HepG2 (cell line): Measurements from ENCODE around the gene NEDD8. TPM values are rescaled to one million over a fixed set of nuclear protein-coding genes. Genes with fewer than 3 reads are reported as not detected.

Source experiments
- ATAC-seq: fragments of 200-7000 bp; cut with Tn5 transposase; 3 replicates; pipeline ENCODE4 v1.9.1; 2020; ENCODE audit warnings: mild to moderate bottlenecking, moderate library complexity
- BruUV-seq: library from RNA; stranded (reverse); fragments of 400-500 nt; replicated peaks from 2 replicates; lab custom pipeline; 2021; lab: Mats Ljungman, UMichigan
- CTCF ChIA-PET: fragments of 300-600 bp; formaldehyde crosslinking; extraction: SDS; loops from one replicate; lab custom pipeline; 2021; ENCODE audit warnings: low total read pairs, inconsistent platforms, low intra/inter-chr PET ratio; lab: Yijun Ruan, JAX
- POLR2A ChIA-PET: fragments of 350-600 bp; sonication (Branson Sonifier 250); formaldehyde crosslinking; loops from one replicate; lab custom pipeline; 2020; ENCODE audit warnings: antibody characterized with exemption, inconsistent platforms; lab: Yijun Ruan, JAX
- DNase-seq: peaks from one replicate; pipeline ENCODE4 v3.0.0-alpha.2; 2015; ENCODE audit warnings: low spot score
- FAIRE-seq: peaks from 3 replicates; lab custom pipeline; 2011; peaks lifted over from hg19 to GRCh38; lab: Jason Lieb, UNC
- H2AFZ ChIP-seq: one replicate; pipeline ENCODE4 v1.6.1; 2011; ENCODE audit warnings: low read length, inconsistent platforms
- H3K27ac ChIP-seq: fragments of 300-600 bp; 3 replicates; pipeline ENCODE4 v1.8.0; 2011; ENCODE audit warnings: mixed run types, mild to moderate bottlenecking, mixed read lengths, low read length, inconsistent platforms; ENCODE audit not compliant: insufficient read depth; ENCODE audit errors: extremely low read length
- H3K27me3 ChIP-seq, 2 experiments: fragments of 200-600 bp in 1 of 2; 2 replicates in 1 of 2; 3 replicates in 1 of 2; pipeline versions ENCODE4 v1.6.0 to v1.8.0; 2011; ENCODE audit warnings: low read length in 2 of 2, mild to moderate bottlenecking in 2 of 2, moderate library complexity in 2 of 2, inconsistent platforms in 1 of 2; ENCODE audit not compliant: insufficient read depth in 2 of 2, control insufficient read depth in 1 of 2
- H3K36me3 ChIP-seq, 2 experiments: fragments of 200-600 bp in 1 of 2; replicated peaks in 1 of 2; 2 replicates in 1 of 2; 3 replicates in 1 of 2; pipeline versions ENCODE4 v1.5.1 to v1.8.0; 2011; ENCODE audit warnings: low read length in 2 of 2, inconsistent platforms in 1 of 2; ENCODE audit not compliant: insufficient read depth in 2 of 2, control insufficient read depth in 1 of 2
- H3K4me1 ChIP-seq: 2 replicates; pipeline ENCODE4 v1.5.1; 2012; ENCODE audit warnings: low read length, inconsistent platforms; ENCODE audit not compliant: insufficient read depth
- H3K4me2 ChIP-seq: 2 replicates; pipeline ENCODE4 v1.6.0; 2011; ENCODE audit warnings: low read depth, low read length, inconsistent platforms
- H3K4me3 ChIP-seq, 3 experiments: fragments of 200-600 bp in 1 of 3; sonication (generic), shearing (Covaris generic) in 1 of 3; replicated peaks in 1 of 3; 2 replicates each; pipeline ENCODE4 v1.5.1; 2011 to 2016; ENCODE audit warnings: low read length in 3 of 3, inconsistent platforms in 2 of 3, low read depth in 2 of 3, mild to moderate bottlenecking in 2 of 3, control low read depth in 1 of 3, mixed read lengths in 1 of 3; ENCODE audit not compliant: insufficient read depth in 1 of 3
- H3K79me2 ChIP-seq: one replicate; pipeline ENCODE4 v1.6.1; 2011; ENCODE audit warnings: low read length, inconsistent platforms; ENCODE audit not compliant: insufficient read depth
- H3K9ac ChIP-seq: 2 replicates; pipeline ENCODE4 v1.6.0; 2011; ENCODE audit warnings: mild to moderate bottlenecking, low read depth, low read length, inconsistent platforms; ENCODE audit not compliant: insufficient read depth
- H3K9me3 ChIP-seq: 2 replicates; pipeline ENCODE4 v1.5.1; 2012; ENCODE audit warnings: mild to moderate bottlenecking, low read length
- H4K20me1 ChIP-seq: 2 replicates; pipeline ENCODE4 v1.6.0; 2011; ENCODE audit warnings: inconsistent platforms, mild to moderate bottlenecking, low read length, moderate library complexity; ENCODE audit not compliant: insufficient read depth
- CREM ChIP-seq, 2 experiments: sonication (generic) in 1 of 2; formaldehyde crosslinking in 1 of 2; IDR thresholded peaks; 2 replicates each; pipeline versions ENCODE4 v1.4.0 to v1.6.1; 2016 to 2020; ENCODE audit warnings: antibody characterized with exemption in 1 of 2, mild to moderate bottlenecking in 1 of 2, missing genetic modification reagents in 1 of 2
- GMEB1 ChIP-seq: sonication (generic); formaldehyde crosslinking; IDR thresholded peaks from 2 replicates; pipeline ENCODE4 v1.5.1; 2020; ENCODE audit warnings: missing genetic modification reagents, mild to moderate bottlenecking, borderline replicate concordance
- JARID2 ChIP-seq: sonication (generic); formaldehyde crosslinking; IDR thresholded peaks from 2 replicates; pipeline ENCODE4 v1.8.1; 2023; ENCODE audit warnings: missing genetic modification reagents, inconsistent platforms; ENCODE audit not compliant: insufficient replicate concordance
- KDM6A ChIP-seq: IDR thresholded peaks from 2 replicates; pipeline ENCODE4 v1.6.1; 2016; ENCODE audit warnings: low read depth
- MLLT10 ChIP-seq: sonication (generic); formaldehyde crosslinking; IDR thresholded peaks from 2 replicates; pipeline ENCODE4 v1.4.0; 2020; ENCODE audit warnings: missing genetic modification reagents
- MTF1 ChIP-seq: sonication (generic); formaldehyde crosslinking; IDR thresholded peaks from 2 replicates; pipeline ENCODE4 v1.5.0; 2020; ENCODE audit warnings: missing genetic modification reagents
- RORA ChIP-seq: sonication (generic); formaldehyde crosslinking; IDR thresholded peaks from 2 replicates; pipeline ENCODE4 v1.5.0; 2020; ENCODE audit warnings: mild to moderate bottlenecking, missing genetic modification reagents, moderate library complexity
- TFDP1 ChIP-seq: IDR thresholded peaks from 2 replicates; pipeline ENCODE4 v1.6.1; 2016; ENCODE audit warnings: missing compliant biosample characterization, missing genetic modification reagents, borderline replicate concordance
- ZBED4 ChIP-seq: sonication (generic); formaldehyde crosslinking; IDR thresholded peaks from 2 replicates; pipeline ENCODE4 v1.4.0; 2020; ENCODE audit warnings: missing genetic modification reagents, borderline replicate concordance
- ZBTB43 ChIP-seq: sonication (generic); formaldehyde crosslinking; conservative IDR thresholded peaks from 2 replicates; pipeline ENCODE4 v1.4.0; 2020; ENCODE audit warnings: missing genetic modification reagents
- ZFP41 ChIP-seq: sonication (generic); formaldehyde crosslinking; IDR thresholded peaks from 2 replicates; pipeline ENCODE4 v1.4.0; 2020; ENCODE audit warnings: mild to moderate bottlenecking, missing genetic modification reagents, borderline replicate concordance
- ZNF230 ChIP-seq: sonication (generic); formaldehyde crosslinking; IDR thresholded peaks from 2 replicates; pipeline ENCODE4 v1.4.0; 2020; ENCODE audit warnings: mild to moderate bottlenecking, missing genetic modification reagents
- ZNF275 ChIP-seq: sonication (generic); formaldehyde crosslinking; IDR thresholded peaks from 2 replicates; pipeline ENCODE4 v1.8.0; 2022; ENCODE audit warnings: missing genetic modification reagents, mild to moderate bottlenecking, inconsistent platforms, borderline replicate concordance
- WGBS: methylation state at CpG from one replicate; pipeline ENCODE4 v1.1.6; 2017; ENCODE audit warnings: low lambda C conversion rate; 5-methylcytosine and 5-hydroxymethylcytosine counted together
- in situ Hi-C: cut with HindIII; loops from 2 replicates; pipeline ENCODE4 v1.10.0; 2017; ENCODE audit warnings: low pct_unique_long_range_greater_than_20kb; ENCODE audit not compliant: extremely low pct_ligation_motif_present
- intact Hi-C: fragments of 100-400 bp; cut with micrococcal nuclease; formaldehyde crosslinking; loops from one replicate; pipeline ENCODE4 v1.10.0; 2022; ENCODE audit not compliant: unreplicated experiment
- polyA plus RNA-seq, 8 experiments: library from polyadenylated mRNA; depleted of rRNA in 3 of 8; stranded (reverse) in 7 of 8; unstranded in 1 of 8; fragments of >200 nt; fragmentation: Illumina TruSeq in 4 of 8; extraction: Trizol in 4 of 8; gene quantifications; 2 replicates each; pipeline versions ENCODE4 v1.2.1 to v1.2.3, GENCODE V29; 2011 to 2016; ENCODE audit warnings: low read depth in 4 of 8, missing spikeins in 1 of 8, mixed read lengths in 1 of 8; ENCODE audit not compliant: insufficient read depth in 1 of 8
- total RNA-seq, 5 experiments: library from RNA; depleted of rRNA; stranded (reverse); fragments of >200 nt; fragmentation: Illumina TruSeq; extraction: Trizol; gene quantifications; 2 replicates each; pipeline ENCODE4 v1.2.3, GENCODE V29; 2016; ENCODE audit warnings: low read depth in 1 of 5

NEDD8 gene
- total and polyA plus RNA-seq, 2 of the 13 experiments (the other 11 are each of a cell fraction or from before 2014, with no cell fraction given) = 535 to 713 TPM

GRCh38 chr14:24256960-24257359 lies 24.8 kb upstream of the NEDD8 start:
- ATAC-seq (no peak), FAIRE-seq (no peak), DNase-seq (no peak)
- POLR2A ChIA-PET = interaction anchor here (1.1 to 13.2 kb wide), 8 partner anchors 8 to 51 kb away, joined by 3 to 254 read pairs (median 4); partner anchors contain the start of genes CIDEB, DHRS1, MDP1 and NOP9
- WGBS = 86% methylated on average over 4 of the region's 4 CpGs
- intact Hi-C loops (no loop called here), in situ Hi-C loops (no loop called here)
- Histone ChIP-seq H3K27me3 (no peaks in the 10 kb centered on the region), H3K27ac (no peak overlapping the region), H2AFZ (no peak overlapping the region), H3K36me3 (peaks cover 0 to 1% of the 10 kb centered on the region in 2 experiments; a peak in 1 of 5 replicates), H3K79me2 (no peaks in the 10 kb centered on the region), H3K4me2 (no peak overlapping the region), H3K9me3 (no peaks in the 10 kb centered on the region), H3K4me3 (no peak overlapping the region), H3K4me1 (peaks cover 47% of the 10 kb centered on the region), H3K9ac (no peak overlapping the region; the same call in 1 of the 2 replicates), H4K20me1 (no peaks in the 10 kb centered on the region)
- CTCF ChIA-PET = no interaction called here
- no TSS peak for BruUV-seq
- TF ChIP-seq MTF1 (CRISPR knock-in tag) (no peak), RORA (CRISPR knock-in tag) (no peak), JARID2 (peak; percentile 33), TFDP1 (CRISPR knock-in tag) (0 out of 2 replicates have a peak, but pooled peaks have one; percentile 19), CREM (IDR thresholded peaks at IDR 0.05) (no peak), CREM (CRISPR knock-in tag; IDR thresholded peaks at IDR 0.05) (0 out of 2 replicates have a peak, but pooled peaks have one; percentile 7), MLLT10 (CRISPR knock-in tag) (no peak), ZBTB43 (CRISPR knock-in tag) (no peak), GMEB1 (no peak), ZNF275 (CRISPR knock-in tag) (no peak), ZBED4 (CRISPR knock-in tag) (no peak), ZFP41 (CRISPR knock-in tag) (no peak), KDM6A (CRISPR knock-in tag) (0 out of 2 replicates have a peak, but pooled peaks have one; percentile 14), ZNF230 (CRISPR knock-in tag) (no peak)
